RWPE2 (cell line): ENCODE results near the gene KDM6A.
"Not testable (repeated sequence)": the region's sequence is repeated elsewhere in the genome, so short reads cannot be mapped to it uniquely, and the experiment has no call there.

Experiments
- ATAC-seq: fragments of 200-7000 bp; cut with Tn5 transposase; 3 replicates; pipeline ENCODE4 v1.9.1; 2021; ENCODE audit warnings: low read depth
- DNase-seq: peaks from one replicate; pipeline ENCODE4 v3.0.0-alpha.2; 2020; ENCODE audit warnings: low spot score
- H3K27ac ChIP-seq: fragments of 450-650 bp; 2 replicates; pipeline ENCODE4 v1.5.1; 2017; ENCODE audit warnings: mild to moderate bottlenecking; ENCODE audit not compliant: poor library complexity, severe bottlenecking
- H3K27me3 ChIP-seq: fragments of 250-450 bp; sonication (Bioruptor Pico); 2 replicates; pipeline ENCODE4 v1.5.1; 2021; ENCODE audit warnings: mild to moderate bottlenecking, moderate library complexity; ENCODE audit not compliant: insufficient read depth, poor library complexity, severe bottlenecking
- H3K36me3 ChIP-seq: fragments of 250-450 bp; sonication (Bioruptor Pico); 2 replicates; pipeline ENCODE4 v1.5.1; 2020; ENCODE audit warnings: low read depth, mild to moderate bottlenecking, moderate library complexity
- H3K4me1 ChIP-seq: fragments of 250-450 bp; sonication (Bioruptor Pico); 2 replicates; pipeline ENCODE4 v1.5.1; 2021; ENCODE audit warnings: mild to moderate bottlenecking, moderate library complexity; ENCODE audit not compliant: insufficient read depth, poor library complexity, severe bottlenecking
- H3K4me3 ChIP-seq: fragments of 250-450 bp; sonication (Bioruptor Pico); 2 replicates; pipeline ENCODE4 v1.5.1; 2021; ENCODE audit warnings: mild to moderate bottlenecking, moderate library complexity; ENCODE audit not compliant: severe bottlenecking
- H3K9me3 ChIP-seq: fragments of 250-450 bp; sonication (Bioruptor Pico); 2 replicates; pipeline ENCODE4 v1.5.1; 2021; ENCODE audit warnings: mild to moderate bottlenecking, moderate library complexity; ENCODE audit not compliant: severe bottlenecking
- CTCF ChIP-seq: fragments of 450-650 bp; IDR thresholded peaks from one replicate; pipeline ENCODE4 v1.5.1; 2017; ENCODE audit warnings: mild to moderate bottlenecking, moderate library complexity; ENCODE audit not compliant: poor library complexity, severe bottlenecking

KDM6A gene

GRCh38 chrX:45063319-45064095 is 190.5 kb downstream of the KDM6A start:
- H3K27ac ChIP-seq: no peak overlapping the region
- H3K4me1 ChIP-seq: peaks cover 9% of the 10 kb centered on the region
- TF ChIP-seq CTCF: no peak
- no peaks in the 10 kb centered on the region for H3K27me3 ChIP-seq
- peak; percentile 35 for DNase-seq
- peak; percentile 75 for ATAC-seq
- H3K4me3 ChIP-seq: no peak overlapping the region
- no peaks in the 10 kb centered on the region for H3K9me3 ChIP-seq
- H3K36me3 ChIP-seq: peaks cover 33% of the 10 kb centered on the region

GRCh38 chrX:45068569-45068968 is 195.6 kb downstream of the KDM6A start:
- H3K27ac ChIP-seq: no peak overlapping the region
- DNase-seq: no peak
- no peaks in the 10 kb centered on the region for H3K4me1 ChIP-seq
- no peak for TF ChIP-seq CTCF
- no peak overlapping the region for H3K4me3 ChIP-seq
- ATAC-seq: no peak
- H3K27me3 ChIP-seq: no peaks in the 10 kb centered on the region
- peaks cover 35% of the 10 kb centered on the region for H3K36me3 ChIP-seq
- no peaks in the 10 kb centered on the region for H3K9me3 ChIP-seq

- H3K27ac ChIP-seq: no peak overlapping the region
- no peak for DNase-seq
- no peaks in the 10 kb centered on the region for H3K9me3 ChIP-seq
- TF ChIP-seq CTCF: peak; percentile 73
- ATAC-seq: peak; percentile 40; the same call in 1 of the 3 replicates
- no peak overlapping the region for H3K4me3 ChIP-seq
- H3K36me3 ChIP-seq: peaks cover 27% of the 10 kb centered on the region
- no peaks in the 10 kb centered on the region for H3K27me3 ChIP-seq
- H3K4me1 ChIP-seq: no peaks in the 10 kb centered on the region
These were observed 197.4 kb downstream of the KDM6A start for GRCh38 chrX:45070116-45071007.

- H3K27me3 ChIP-seq, DNase-seq, ATAC-seq, H3K4me3 ChIP-seq, H3K9me3 ChIP-seq, H3K27ac ChIP-seq, H3K4me1 ChIP-seq: not testable (repeated sequence)
- H3K36me3 ChIP-seq: peaks cover 44% of the 10 kb centered on the region
These were observed 200.0 kb downstream of the KDM6A start for GRCh38 chrX:45073011-45073410.

GRCh38 chrX:45077748-45078424 is 204.9 kb downstream of the KDM6A start:
- ATAC-seq (no peak), DNase-seq (no peak)
- Histone ChIP-seq H3K4me1 (no peaks in the 10 kb centered on the region), H3K27me3 (no peaks in the 10 kb centered on the region), H3K4me3 (no peak overlapping the region), H3K36me3 (peaks cover 48% of the 10 kb centered on the region), H3K9me3 (no peaks in the 10 kb centered on the region), H3K27ac (no peak overlapping the region)
- no peak for TF ChIP-seq CTCF
